ENCODE measurements around the gene ABCB9.

The ABCB9 gene

DNA sequence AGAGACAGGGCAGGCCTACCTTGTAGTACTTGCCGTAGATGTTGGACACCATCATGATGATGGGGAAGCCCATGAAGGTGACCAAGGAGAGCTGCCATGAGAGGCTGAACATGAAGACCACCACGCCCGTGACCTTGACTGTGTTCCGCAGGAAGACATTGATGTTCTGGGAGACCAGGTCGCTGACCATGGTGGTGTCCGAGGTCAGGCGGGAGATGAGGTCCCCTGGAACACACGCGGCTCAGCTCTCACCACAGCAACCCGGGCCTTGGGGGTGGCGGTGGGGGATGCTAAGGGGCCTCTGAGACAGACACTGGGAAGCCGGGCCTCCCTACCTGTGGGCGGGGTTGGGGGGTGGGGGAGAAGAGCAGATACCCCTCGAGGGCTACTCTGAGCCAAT lies 17.7 kb downstream of the ABCB9 start:
- TF ChIP-seq BACH2 (CRISPR knock-in tag; IDR thresholded peaks at IDR 0.05; ENCODE audit: borderline replicate concordance) (no peak), TCF4 (CRISPR knock-in tag; IDR thresholded peaks at IDR 0.05; ENCODE audit: borderline replicate concordance) (no peak)
- no peak for ATAC-seq

DNA sequence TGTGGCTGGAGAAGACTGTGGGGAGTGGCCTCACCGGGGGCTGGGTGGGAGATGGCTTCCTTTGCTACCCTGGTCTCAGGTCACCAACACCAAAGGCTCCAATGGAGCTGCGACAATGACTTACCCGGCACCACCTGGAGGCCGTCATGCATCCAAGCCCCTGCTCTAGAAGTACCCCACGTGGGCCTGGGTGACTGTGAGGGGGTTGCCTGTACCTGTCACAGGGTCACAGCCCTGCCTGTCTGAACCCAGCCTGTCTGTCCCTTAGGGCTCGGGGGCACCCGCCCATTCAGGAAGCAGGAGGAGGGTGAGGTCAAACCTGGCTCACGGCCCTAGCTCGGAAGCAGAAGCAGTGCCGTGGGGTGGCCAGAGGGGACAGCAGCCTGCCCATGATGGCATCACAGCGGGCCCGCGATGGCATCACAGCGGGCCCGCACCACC lies 18.9 kb downstream of the ABCB9 start:
- ATAC-seq: no peak
- TF ChIP-seq TCF4 (CRISPR knock-in tag; IDR thresholded peaks at IDR 0.05; ENCODE audit: borderline replicate concordance) (no peak), ZFP30 (CRISPR knock-in tag; IDR thresholded peaks at IDR 0.05) (no peak), SNAI2 (CRISPR knock-in tag; IDR thresholded peaks at IDR 0.05) (no peak), GLIS3 (CRISPR knock-in tag; IDR thresholded peaks at IDR 0.05) (no peak), RARB (CRISPR knock-in tag; IDR thresholded peaks at IDR 0.05) (no peak)
- TF ChIP-seq, protein P1, sequence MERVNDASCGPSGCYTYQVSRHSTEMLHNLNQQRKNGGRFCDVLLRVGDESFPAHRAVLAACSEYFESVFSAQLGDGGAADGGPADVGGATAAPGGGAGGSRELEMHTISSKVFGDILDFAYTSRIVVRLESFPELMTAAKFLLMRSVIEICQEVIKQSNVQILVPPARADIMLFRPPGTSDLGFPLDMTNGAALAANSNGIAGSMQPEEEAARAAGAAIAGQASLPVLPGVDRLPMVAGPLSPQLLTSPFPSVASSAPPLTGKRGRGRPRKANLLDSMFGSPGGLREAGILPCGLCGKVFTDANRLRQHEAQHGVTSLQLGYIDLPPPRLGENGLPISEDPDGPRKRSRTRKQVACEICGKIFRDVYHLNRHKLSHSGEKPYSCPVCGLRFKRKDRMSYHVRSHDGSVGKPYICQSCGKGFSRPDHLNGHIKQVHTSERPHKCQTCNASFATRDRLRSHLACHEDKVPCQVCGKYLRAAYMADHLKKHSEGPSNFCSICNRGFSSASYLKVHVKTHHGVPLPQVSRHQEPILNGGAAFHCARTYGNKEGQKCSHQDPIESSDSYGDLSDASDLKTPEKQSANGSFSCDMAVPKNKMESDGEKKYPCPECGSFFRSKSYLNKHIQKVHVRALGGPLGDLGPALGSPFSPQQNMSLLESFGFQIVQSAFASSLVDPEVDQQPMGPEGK (CRISPR knock-in tag; IDR thresholded peaks at IDR 0.05; ENCODE audit: borderline replicate concordance): no peak

DNA sequence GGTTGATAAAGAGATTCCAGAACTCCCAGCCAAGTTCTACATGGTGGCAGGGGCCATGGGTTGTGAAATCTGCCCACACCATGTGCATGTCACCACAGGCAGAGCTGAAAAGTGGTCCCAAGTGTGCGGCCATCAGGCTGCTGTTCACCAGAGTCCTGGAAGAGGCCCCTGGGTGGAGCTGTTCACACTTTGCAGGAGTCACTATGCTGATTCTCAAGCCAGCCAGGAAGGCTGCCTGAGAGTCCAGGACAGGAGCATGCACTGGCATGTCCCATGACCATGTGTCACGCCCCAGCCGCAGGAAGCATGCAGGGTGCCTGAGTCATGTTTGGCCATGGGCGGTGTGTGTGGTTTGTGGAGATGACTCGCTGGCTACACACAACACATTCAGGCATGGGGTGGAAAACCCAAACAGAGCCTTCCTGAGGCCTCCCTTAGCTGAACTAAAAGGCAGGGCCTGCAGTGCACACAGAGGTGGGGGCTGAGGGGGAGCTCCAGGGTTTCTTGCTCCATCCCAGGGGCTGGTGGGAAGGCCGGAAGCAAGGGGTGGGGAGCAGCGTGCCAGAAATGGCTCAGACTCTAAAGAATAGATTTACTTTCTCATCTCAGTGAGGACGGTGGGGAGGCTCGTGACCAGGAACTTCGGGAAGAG lies 19.4 kb downstream of the ABCB9 start:
- TF ChIP-seq, protein P2, sequence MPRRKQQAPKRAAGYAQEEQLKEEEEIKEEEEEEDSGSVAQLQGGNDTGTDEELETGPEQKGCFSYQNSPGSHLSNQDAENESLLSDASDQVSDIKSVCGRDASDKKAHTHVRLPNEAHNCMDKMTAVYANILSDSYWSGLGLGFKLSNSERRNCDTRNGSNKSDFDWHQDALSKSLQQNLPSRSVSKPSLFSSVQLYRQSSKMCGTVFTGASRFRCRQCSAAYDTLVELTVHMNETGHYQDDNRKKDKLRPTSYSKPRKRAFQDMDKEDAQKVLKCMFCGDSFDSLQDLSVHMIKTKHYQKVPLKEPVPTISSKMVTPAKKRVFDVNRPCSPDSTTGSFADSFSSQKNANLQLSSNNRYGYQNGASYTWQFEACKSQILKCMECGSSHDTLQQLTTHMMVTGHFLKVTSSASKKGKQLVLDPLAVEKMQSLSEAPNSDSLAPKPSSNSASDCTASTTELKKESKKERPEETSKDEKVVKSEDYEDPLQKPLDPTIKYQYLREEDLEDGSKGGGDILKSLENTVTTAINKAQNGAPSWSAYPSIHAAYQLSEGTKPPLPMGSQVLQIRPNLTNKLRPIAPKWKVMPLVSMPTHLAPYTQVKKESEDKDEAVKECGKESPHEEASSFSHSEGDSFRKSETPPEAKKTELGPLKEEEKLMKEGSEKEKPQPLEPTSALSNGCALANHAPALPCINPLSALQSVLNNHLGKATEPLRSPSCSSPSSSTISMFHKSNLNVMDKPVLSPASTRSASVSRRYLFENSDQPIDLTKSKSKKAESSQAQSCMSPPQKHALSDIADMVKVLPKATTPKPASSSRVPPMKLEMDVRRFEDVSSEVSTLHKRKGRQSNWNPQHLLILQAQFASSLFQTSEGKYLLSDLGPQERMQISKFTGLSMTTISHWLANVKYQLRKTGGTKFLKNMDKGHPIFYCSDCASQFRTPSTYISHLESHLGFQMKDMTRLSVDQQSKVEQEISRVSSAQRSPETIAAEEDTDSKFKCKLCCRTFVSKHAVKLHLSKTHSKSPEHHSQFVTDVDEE (CRISPR knock-in tag; IDR thresholded peaks at IDR 0.05): no peak
- TF ChIP-seq ZNF565 (CRISPR knock-in tag; conservative IDR thresholded peaks at IDR 0.05; ENCODE audit: low read depth): no peak
- ATAC-seq: peak; percentile 87

DNA sequence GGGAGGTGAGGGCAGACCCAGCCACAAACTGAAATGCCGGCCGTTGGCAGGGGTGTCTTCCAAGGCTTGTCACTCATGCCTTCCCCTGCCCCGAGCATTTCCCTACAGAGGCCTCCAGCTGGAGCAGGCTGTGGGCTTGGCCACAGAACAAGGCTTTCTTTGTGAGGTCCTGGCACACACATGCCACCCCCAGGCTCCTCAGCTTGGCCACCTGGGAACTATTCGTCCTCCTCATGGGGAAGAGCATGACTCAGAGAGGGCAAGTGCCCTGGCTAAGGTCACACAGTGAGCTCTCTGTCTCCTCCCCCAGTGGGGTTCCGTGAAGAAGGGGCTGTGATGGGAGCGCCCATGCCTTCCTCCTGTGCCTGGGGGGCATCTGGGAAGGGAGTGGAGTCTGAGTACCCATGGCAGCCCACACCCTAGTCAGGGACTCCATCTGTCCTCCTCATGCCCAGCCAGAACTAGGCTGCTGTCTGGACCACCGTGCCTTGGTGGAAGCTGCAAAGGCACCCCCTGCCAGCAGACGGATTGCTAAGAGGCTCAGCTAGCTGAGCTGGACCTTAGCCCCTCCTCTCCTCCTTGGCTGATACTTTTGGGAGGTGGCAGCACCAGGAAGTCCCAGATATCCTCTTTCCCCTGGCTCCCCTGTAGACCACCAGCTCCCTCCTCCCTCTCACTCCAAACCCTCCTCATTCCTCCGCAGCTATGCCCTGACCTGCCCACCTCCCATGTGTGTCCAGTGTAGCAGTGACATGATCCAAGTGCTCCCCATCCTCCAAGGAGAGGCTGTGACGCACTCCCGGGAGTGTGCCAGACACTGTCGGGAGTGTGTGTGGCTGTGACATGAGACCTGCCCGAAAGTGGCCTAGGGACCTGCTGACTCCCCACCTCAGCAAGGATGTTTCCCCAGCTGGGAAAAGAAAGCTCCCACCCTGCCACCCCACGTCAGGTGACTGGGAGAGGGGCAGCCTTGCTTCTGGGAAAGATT lies 21.4 kb downstream of the ABCB9 start:
- TF ChIP-seq TCF4 (CRISPR knock-in tag; IDR thresholded peaks at IDR 0.05; ENCODE audit: borderline replicate concordance) (no peak), SNAI2 (CRISPR knock-in tag; IDR thresholded peaks at IDR 0.05) (no peak), BACH2 (CRISPR knock-in tag; IDR thresholded peaks at IDR 0.05; ENCODE audit: borderline replicate concordance) (no peak), ISL1 (CRISPR knock-in tag; IDR thresholded peaks at IDR 0.05) (no peak), RARB (CRISPR knock-in tag; IDR thresholded peaks at IDR 0.05) (no peak), ARNTL (CRISPR knock-in tag; IDR thresholded peaks at IDR 0.05; ENCODE audit: borderline replicate concordance, low read depth) (no peak), ESRRG (CRISPR knock-in tag; IDR thresholded peaks at IDR 0.05) (no peak), CSDC2 (CRISPR knock-in tag; IDR thresholded peaks at IDR 0.05) (no peak), PPARA (CRISPR knock-in tag; IDR thresholded peaks at IDR 0.05; ENCODE audit: borderline replicate concordance) (no peak), TOX (CRISPR knock-in tag; IDR thresholded peaks at IDR 0.05; ENCODE audit: borderline replicate concordance) (no peak)
- TF ChIP-seq, protein P1 (CRISPR knock-in tag; IDR thresholded peaks at IDR 0.05; ENCODE audit: borderline replicate concordance): no peak
- TF ChIP-seq, protein P3, sequence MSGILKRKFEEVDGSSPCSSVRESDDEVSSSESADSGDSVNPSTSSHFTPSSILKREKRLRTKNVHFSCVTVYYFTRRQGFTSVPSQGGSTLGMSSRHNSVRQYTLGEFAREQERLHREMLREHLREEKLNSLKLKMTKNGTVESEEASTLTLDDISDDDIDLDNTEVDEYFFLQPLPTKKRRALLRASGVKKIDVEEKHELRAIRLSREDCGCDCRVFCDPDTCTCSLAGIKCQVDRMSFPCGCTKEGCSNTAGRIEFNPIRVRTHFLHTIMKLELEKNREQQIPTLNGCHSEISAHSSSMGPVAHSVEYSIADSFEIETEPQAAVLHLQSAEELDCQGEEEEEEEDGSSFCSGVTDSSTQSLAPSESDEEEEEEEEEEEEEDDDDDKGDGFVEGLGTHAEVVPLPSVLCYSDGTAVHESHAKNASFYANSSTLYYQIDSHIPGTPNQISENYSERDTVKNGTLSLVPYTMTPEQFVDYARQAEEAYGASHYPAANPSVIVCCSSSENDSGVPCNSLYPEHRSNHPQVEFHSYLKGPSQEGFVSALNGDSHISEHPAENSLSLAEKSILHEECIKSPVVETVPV (CRISPR knock-in tag; IDR thresholded peaks at IDR 0.05): no peak
- no peak; the same call in 2 of the 3 replicates for ATAC-seq

Measured in SK-N-SH treated with all-trans-retinoic acid at 6 μM for 48 hours (cell line).